ENCODE measurements around the gene DOK3.
"Not testable (repeated sequence)": the region's sequence is repeated elsewhere in the genome, so short reads cannot be mapped to it uniquely, and the experiment has no call there.

The DOK3 gene

GRCh38 chr5:177536386-177536785, 26.8 kb upstream of the DOK3 start:
- H3K4me3 ChIP-seq (ENCODE audit: low read depth, low read length), result no peak overlapping the region
- no peak for DNase-seq (ENCODE audit: low read depth)
- TF ChIP-seq CTCF (conservative IDR thresholded peaks at IDR 0.05; ENCODE audit: low read depth, low read length), result no peak

GRCh38 chr5:177535125-177535524, 25.5 kb upstream of the DOK3 start:
- TF ChIP-seq CTCF (conservative IDR thresholded peaks at IDR 0.05; ENCODE audit: low read depth, low read length), result peak; percentile 22
- DNase-seq (ENCODE audit: low read depth), result peak; percentile 41
- H3K4me3 ChIP-seq (ENCODE audit: low read depth, low read length), result no peak overlapping the region

- not testable (repeated sequence) for H3K4me3 ChIP-seq (ENCODE audit: low read depth, low read length); DNase-seq (ENCODE audit: low read depth)
Measured at GRCh38 chr5:177534433-177534832, 24.8 kb upstream of the DOK3 start.

GRCh38 chr5:177531209-177531940, 21.7 kb upstream of the DOK3 start:
- H3K4me3 ChIP-seq (ENCODE audit: low read depth, low read length), result no peak overlapping the region
- TF ChIP-seq CTCF (conservative IDR thresholded peaks at IDR 0.05; ENCODE audit: low read depth, low read length), result no peak
- DNase-seq (ENCODE audit: low read depth), result no peak

GRCh38 chr5:177530638-177531037, 21.0 kb upstream of the DOK3 start:
- H3K4me3 ChIP-seq (ENCODE audit: low read depth, low read length), result no peak overlapping the region
- peak; percentile 46 for DNase-seq (ENCODE audit: low read depth)

GRCh38 chr5:177529247-177530203, 19.9 kb upstream of the DOK3 start:
- no peak for TF ChIP-seq CTCF (conservative IDR thresholded peaks at IDR 0.05; ENCODE audit: low read depth, low read length)
- H3K4me3 ChIP-seq (ENCODE audit: low read depth, low read length), result no peak overlapping the region

More at GRCh38 chr5:177530638-177531037, 21.0 kb upstream of the DOK3 start:
- TF ChIP-seq CTCF (conservative IDR thresholded peaks at IDR 0.05; ENCODE audit: low read depth, low read length), result no peak

GRCh38 chr5:177528631-177529030, 19.0 kb upstream of the DOK3 start:
- no peak for TF ChIP-seq CTCF (conservative IDR thresholded peaks at IDR 0.05; ENCODE audit: low read depth, low read length)
- DNase-seq (ENCODE audit: low read depth), result no peak

More at GRCh38 chr5:177529247-177530203, 19.9 kb upstream of the DOK3 start:
- no peak for DNase-seq (ENCODE audit: low read depth)

More at GRCh38 chr5:177528631-177529030, 19.0 kb upstream of the DOK3 start:
- no peak overlapping the region for H3K4me3 ChIP-seq (ENCODE audit: low read depth, low read length)

Measured in choroid plexus epithelial cell (primary cell).